K562 (cell line): ENCODE results near the gene SYTL5. TPM values are rescaled to one million over a fixed set of nuclear protein-coding genes. Genes with fewer than 3 reads are reported as not detected.

ENCODE experiments used
- BHLHE40 ChIP-seq: IDR thresholded peaks from 2 replicates; pipeline ENCODE4 v1.6.1; 2011; ENCODE audit warnings: low read length, improper control_type of control experiment
- CBFA2T2 ChIP-seq: fragments of 450-650 bp; conservative IDR thresholded peaks from 2 replicates; pipeline ENCODE4 v1.6.1; 2017; ENCODE audit warnings: mild to moderate bottlenecking
- KHSRP ChIP-seq: fragments of 450-650 bp; IDR thresholded peaks from 2 replicates; pipeline ENCODE4 v1.6.1; 2017
- MGA ChIP-seq: fragments of 450-650 bp; IDR thresholded peaks from 2 replicates; pipeline ENCODE4 v1.6.1; 2016; ENCODE audit warnings: mild to moderate bottlenecking, moderate library complexity
- MYC ChIP-seq, 2 experiments: fragments of 250-450 bp in 1 of 2; sonication (Bioruptor Pico) in 1 of 2; IDR thresholded peaks; 2 replicates each; pipeline versions ENCODE4 v1.5.1 to v1.6.1; 2012 to 2021; ENCODE audit warnings: low read depth in 2 of 2, borderline replicate concordance in 1 of 2, improper control_type of control experiment in 1 of 2, low read length in 1 of 2, mild to moderate bottlenecking in 1 of 2, moderate library complexity in 1 of 2
- RREB1 ChIP-seq: fragments of 250-450 bp; sonication (Bioruptor Pico); IDR thresholded peaks from 2 replicates; pipeline ENCODE4 v1.4.0; 2020
- RUNX1 ChIP-seq: sonication (generic); IDR thresholded peaks from 2 replicates; pipeline ENCODE4 v1.6.1; 2016; ENCODE audit warnings: antibody characterized with exemption, low read depth
- ZBTB17 ChIP-seq: fragments of 450-650 bp; formaldehyde crosslinking; IDR thresholded peaks from 2 replicates; pipeline ENCODE4 v1.4.0; 2020; ENCODE audit warnings: mild to moderate bottlenecking
- polyA plus RNA-seq, 8 experiments: library from polyadenylated mRNA; depleted of rRNA in 4 of 8; stranded (reverse) in 5 of 8; unstranded in 3 of 8; fragments of >200 nt; fragmentation: Nextera tagmentation in 2 of 8; fragmentation: Illumina TruSeq in 1 of 8; extraction: Ambion mirVana in 2 of 8; extraction: Trizol in 1 of 8; gene quantifications; 2 replicates each; pipeline versions ENCODE4 v1.2.1 to v1.2.3, GENCODE V29; 2011 to 2014; ENCODE audit warnings: inconsistent platforms in 1 of 8, missing spikeins in 1 of 8
- total RNA-seq, 7 experiments: library from RNA; depleted of rRNA in 6 of 7; stranded (reverse); fragments of >200 nt in 6 of 7; fragmentation: Illumina TruSeq in 2 of 7; extraction: Trizol in 2 of 7; gene quantifications; 2 replicates each; pipeline versions ENCODE4 v1.2.1 to v1.2.3, GENCODE V29; 2011 to 2021; ENCODE audit warnings: low replicate concordance in 1 of 7

Gene SYTL5
- total and polyA plus RNA-seq, 9 of the 15 experiments (the other 6 are each of a cell fraction or from before 2014, with no cell fraction given): 0.01 to 0.25 (median 0.09) TPM

GRCh38 chrX:38129366-38129765, 123.0 kb downstream of the SYTL5 start (continued):
- no peak for TF ChIP-seq MGA
- no peak for TF ChIP-seq RREB1 (CRISPR knock-in tag)
- no peak for TF ChIP-seq CBFA2T2
- TF ChIP-seq MYC (IDR thresholded peaks at IDR 0.05; ENCODE audit: low read depth, low read length): no peak
- TF ChIP-seq MYC (CRISPR knock-in tag; IDR thresholded peaks at IDR 0.05; ENCODE audit: borderline replicate concordance, low read depth): no peak
- TF ChIP-seq ZBTB17 (CRISPR knock-in tag): no peak
- no peak for TF ChIP-seq RUNX1
- TF ChIP-seq KHSRP: no peak
- TF ChIP-seq BHLHE40: no peak
